ENCODE measurements around the gene MAD1L1.

The MAD1L1 gene

GRCh38 chr7:2095436-2095835, 137.3 kb downstream of the MAD1L1 start:
- H3K27ac ChIP-seq: no peak overlapping the region
- TF ChIP-seq CTCF (conservative IDR thresholded peaks at IDR 0.05): no peak
- TF ChIP-seq ZFX (IDR thresholded peaks at IDR 0.05): no peak

GRCh38 chr7:2094454-2095045, 138.2 kb downstream of the MAD1L1 start:
- no peak overlapping the region for H3K27ac ChIP-seq
- TF ChIP-seq CTCF (conservative IDR thresholded peaks at IDR 0.05) (no peak), ZFX (IDR thresholded peaks at IDR 0.05) (no peak)

- H3K27ac ChIP-seq: no peak overlapping the region
- TF ChIP-seq ZFX (IDR thresholded peaks at IDR 0.05) (no peak), CTCF (conservative IDR thresholded peaks at IDR 0.05) (no peak)
Observed at GRCh38 chr7:2093843-2094220, 138.9 kb downstream of the MAD1L1 start.

GRCh38 chr7:2093215-2093842, 139.4 kb downstream of the MAD1L1 start:
- H3K27ac ChIP-seq: no peak overlapping the region

GRCh38 chr7:2092279-2092678, 140.5 kb downstream of the MAD1L1 start:
- H3K27ac ChIP-seq: no peak overlapping the region
- no peak for TF ChIP-seq CTCF (conservative IDR thresholded peaks at IDR 0.05)
- no peak for TF ChIP-seq ZFX (IDR thresholded peaks at IDR 0.05)

More at GRCh38 chr7:2093215-2093842, 139.4 kb downstream of the MAD1L1 start:
- TF ChIP-seq ZFX (IDR thresholded peaks at IDR 0.05) (no peak), CTCF (conservative IDR thresholded peaks at IDR 0.05) (no peak)

GRCh38 chr7:2090526-2091520, 141.9 kb downstream of the MAD1L1 start:
- H3K27ac ChIP-seq: no peak overlapping the region
- TF ChIP-seq CTCF (conservative IDR thresholded peaks at IDR 0.05) (no peak), ZFX (IDR thresholded peaks at IDR 0.05) (no peak)

GRCh38 chr7:2088801-2089200, 143.9 kb downstream of the MAD1L1 start:
- TF ChIP-seq ZFX (IDR thresholded peaks at IDR 0.05): no peak
- no peak for TF ChIP-seq CTCF (conservative IDR thresholded peaks at IDR 0.05)
- H3K27ac ChIP-seq: no peak overlapping the region

Data from C4-2B (cell line).